ENCODE measurements around the gene JCHAIN. TPM values are rescaled to one million over a fixed set of nuclear protein-coding genes. Genes with fewer than 3 reads are reported as not detected.
"Not testable (repeated sequence)": the region's sequence is repeated elsewhere in the genome, so short reads cannot be mapped to it uniquely, and the experiment has no call there.

The JCHAIN gene
- total RNA-seq, 1 donor from 2014 or later = 6.9 TPM

- Histone ChIP-seq H3K4me3 (no peak overlapping the region), H3K36me3 (no peaks in the 10 kb centered on the region), H3K27me3 (ENCODE audit: low read depth) (no peaks in the 10 kb centered on the region), H3K9me3 (replicated peaks) (no peaks in the 10 kb centered on the region), H3K27ac (replicated peaks) (no peak overlapping the region), H3K4me1 (no peaks in the 10 kb centered on the region)
- intact Hi-C loops (cut with micrococcal nuclease) = no loop called here
- no peak for DNase-seq
- TF ChIP-seq CTCF (IDR thresholded peaks at IDR 0.05; ENCODE audit: borderline replicate concordance) = no peak
Observed at GRCh38 chr4:70670332-70671014, 4.2 kb upstream of the JCHAIN start.

- H3K36me3 ChIP-seq = no peaks in the 10 kb centered on the region
- intact Hi-C loops (cut with micrococcal nuclease) = no loop called here
- H3K9me3 ChIP-seq (replicated peaks) = no peaks in the 10 kb centered on the region
- H3K27me3 ChIP-seq (ENCODE audit: low read depth) = no peaks in the 10 kb centered on the region
- DNase-seq = no peak
- H3K4me1 ChIP-seq = no peaks in the 10 kb centered on the region
- no peak for TF ChIP-seq CTCF (IDR thresholded peaks at IDR 0.05; ENCODE audit: borderline replicate concordance)
- peak overlapping the region; percentile 17 for H3K27ac ChIP-seq (replicated peaks)
- no peak overlapping the region for H3K4me3 ChIP-seq
Observed at GRCh38 chr4:70667740-70668535, 1.6 kb upstream of the JCHAIN start.

GRCh38 chr4:70661309-70661922, 4.9 kb downstream of the JCHAIN start:
- DNase-seq; H3K9me3 ChIP-seq (replicated peaks); intact Hi-C loops (cut with micrococcal nuclease); H3K4me1 ChIP-seq; H3K27ac ChIP-seq (replicated peaks); H3K27me3 ChIP-seq (ENCODE audit: low read depth); H3K36me3 ChIP-seq; H3K4me3 ChIP-seq: not testable (repeated sequence)

- Histone ChIP-seq H3K9me3 (replicated peaks) (no peaks in the 10 kb centered on the region), H3K27me3 (ENCODE audit: low read depth) (no peaks in the 10 kb centered on the region), H3K4me3 (no peak overlapping the region), H3K4me1 (no peaks in the 10 kb centered on the region), H3K27ac (replicated peaks) (no peak overlapping the region), H3K36me3 (no peaks in the 10 kb centered on the region)
- intact Hi-C loops (cut with micrococcal nuclease) = no loop called here
- no peak for TF ChIP-seq CTCF (IDR thresholded peaks at IDR 0.05; ENCODE audit: borderline replicate concordance)
- DNase-seq = no peak
Observed at GRCh38 chr4:70660106-70660505, 6.2 kb downstream of the JCHAIN start.

- no peaks in the 10 kb centered on the region for H3K9me3 ChIP-seq (replicated peaks)
- DNase-seq = no peak
- TF ChIP-seq CTCF (IDR thresholded peaks at IDR 0.05; ENCODE audit: borderline replicate concordance) = no peak
- H3K4me1 ChIP-seq = no peaks in the 10 kb centered on the region
- no peaks in the 10 kb centered on the region for H3K27me3 ChIP-seq (ENCODE audit: low read depth)
- H3K27ac ChIP-seq (replicated peaks) = no peak overlapping the region
- intact Hi-C loops (cut with micrococcal nuclease) = loop anchor here (10.0 kb wide), 1 partner anchor 346 kb away; no protein-coding TSS in a partner anchor
- no peaks in the 10 kb centered on the region for H3K36me3 ChIP-seq
- no peak overlapping the region for H3K4me3 ChIP-seq
Observed at GRCh38 chr4:70658418-70658817, 7.9 kb downstream of the JCHAIN start.

Data from left ventricle myocardium inferior (tissue), 1 donor.